DND-41 (cell line): ENCODE data around the gene COA1.

Experiments
- EZH2 ChIP-seq: IDR thresholded peaks from 3 replicates; pipeline ENCODE4 v1.6.1; 2012; ENCODE audit warnings: borderline replicate concordance, low read depth, mild to moderate bottlenecking, moderate library complexity, low read length, inconsistent platforms; ENCODE audit not compliant: severe bottlenecking
- TF ChIP-seq, protein P1 (sequence below): IDR thresholded peaks from 2 replicates; pipeline ENCODE4 v1.5.1; 2012; ENCODE audit warnings: borderline replicate concordance, low read length, moderate library complexity, mild to moderate bottlenecking; ENCODE audit not compliant: poor library complexity, severe bottlenecking; ENCODE audit errors: extremely low read depth

DNA sequence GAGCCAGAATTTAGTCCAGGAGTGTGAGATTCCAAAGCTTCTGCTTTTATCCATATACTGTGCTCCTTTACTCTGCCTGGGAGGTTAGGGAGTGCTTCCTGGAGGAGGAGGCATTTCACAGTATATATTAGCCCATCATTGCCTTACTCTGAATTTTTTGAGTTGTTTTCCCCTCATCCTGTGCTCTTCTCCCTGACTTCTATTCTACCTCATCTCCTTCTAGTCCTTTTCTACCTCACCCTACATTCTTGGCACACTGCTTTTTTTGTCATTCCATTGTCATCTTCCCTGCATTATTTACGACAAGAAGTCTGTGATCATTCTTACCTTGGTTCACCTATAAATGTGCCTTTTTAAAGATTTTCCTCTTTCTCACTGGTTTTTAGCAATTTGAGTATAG, 125.1 kb downstream of the COA1 start:
- TF ChIP-seq, protein P1, sequence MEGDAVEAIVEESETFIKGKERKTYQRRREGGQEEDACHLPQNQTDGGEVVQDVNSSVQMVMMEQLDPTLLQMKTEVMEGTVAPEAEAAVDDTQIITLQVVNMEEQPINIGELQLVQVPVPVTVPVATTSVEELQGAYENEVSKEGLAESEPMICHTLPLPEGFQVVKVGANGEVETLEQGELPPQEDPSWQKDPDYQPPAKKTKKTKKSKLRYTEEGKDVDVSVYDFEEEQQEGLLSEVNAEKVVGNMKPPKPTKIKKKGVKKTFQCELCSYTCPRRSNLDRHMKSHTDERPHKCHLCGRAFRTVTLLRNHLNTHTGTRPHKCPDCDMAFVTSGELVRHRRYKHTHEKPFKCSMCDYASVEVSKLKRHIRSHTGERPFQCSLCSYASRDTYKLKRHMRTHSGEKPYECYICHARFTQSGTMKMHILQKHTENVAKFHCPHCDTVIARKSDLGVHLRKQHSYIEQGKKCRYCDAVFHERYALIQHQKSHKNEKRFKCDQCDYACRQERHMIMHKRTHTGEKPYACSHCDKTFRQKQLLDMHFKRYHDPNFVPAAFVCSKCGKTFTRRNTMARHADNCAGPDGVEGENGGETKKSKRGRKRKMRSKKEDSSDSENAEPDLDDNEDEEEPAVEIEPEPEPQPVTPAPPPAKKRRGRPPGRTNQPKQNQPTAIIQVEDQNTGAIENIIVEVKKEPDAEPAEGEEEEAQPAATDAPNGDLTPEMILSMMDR = no peak
- no peak for TF ChIP-seq EZH2
